IMR-90 (cell line): Measurements from ENCODE around the gene PEX6. TPM values are rescaled to one million over a fixed set of nuclear protein-coding genes. Genes with fewer than 3 reads are reported as not detected.
A peak's percentile ranks its signal among the peaks of the same experiment; 100 is the strongest.

Experiments used
- ATAC-seq: fragments of 200-7000 bp; cut with Tn5 transposase; 2 replicates; pipeline ENCODE4 v1.9.1; 2020; ENCODE audit warnings: low read depth, mild to moderate bottlenecking, moderate library complexity
- BruUV-seq: library from RNA; stranded (reverse); fragments of 400-500 nt; replicated peaks from 2 replicates; lab custom pipeline; 2021; lab: Mats Ljungman, UMichigan
- CTCF ChIA-PET: fragments of 300-600 bp; formaldehyde crosslinking; extraction: SDS; loops from one replicate; lab custom pipeline; 2021; ENCODE audit warnings: antibody characterized with exemption; lab: Yijun Ruan, JAX
- POLR2A ChIA-PET: fragments of 300-600 bp; sonication (Branson Sonifier 250); formaldehyde crosslinking; loops from one replicate; lab custom pipeline; 2022; ENCODE audit warnings: antibody characterized with exemption; ENCODE audit not compliant: unreplicated experiment; lab: Charles Lee
- DNase-seq: peaks from one replicate; pipeline ENCODE4 v3.0.0; 2013
- H2AFZ ChIP-seq: replicated peaks from 2 replicates; pipeline ENCODE3; 2013; ENCODE audit warnings: low read length, mild to moderate bottlenecking; ENCODE audit not compliant: poor library complexity
- H2AK5ac ChIP-seq: 2 replicates; pipeline ENCODE4 v1.6.1; 2013; ENCODE audit warnings: low read depth, low read length, inconsistent platforms
- H2AK9ac ChIP-seq: replicated peaks from 2 replicates; pipeline ENCODE3; 2013; ENCODE audit warnings: mild to moderate bottlenecking, low read depth, low read length, moderate library complexity; ENCODE audit not compliant: poor library complexity
- H2BK120ac ChIP-seq: 2 replicates; pipeline ENCODE4 v1.6.1; 2013; ENCODE audit warnings: low read depth, low read length, inconsistent platforms
- H2BK15ac ChIP-seq: 3 replicates; pipeline ENCODE4 v1.6.1; 2013; ENCODE audit warnings: low read depth, low read length, inconsistent platforms
- H2BK20ac ChIP-seq: 2 replicates; pipeline ENCODE4 v1.6.1; 2013; ENCODE audit warnings: low read depth, mild to moderate bottlenecking, inconsistent platforms, low read length, moderate library complexity
- H2BK5ac ChIP-seq: 2 replicates; pipeline ENCODE4 v1.6.1; 2013; ENCODE audit warnings: mild to moderate bottlenecking, low read depth, low read length, inconsistent platforms; ENCODE audit not compliant: poor library complexity, severe bottlenecking
- H3K14ac ChIP-seq: replicated peaks from 2 replicates; pipeline ENCODE4 v1.6.1; 2013; ENCODE audit warnings: low read depth, low read length, inconsistent platforms
- H3K18ac ChIP-seq: 2 replicates; pipeline ENCODE4 v1.6.1; 2013; ENCODE audit warnings: low read depth, low read length, control low read depth
- H3K23ac ChIP-seq: 2 replicates; pipeline ENCODE4 v1.6.1; 2013; ENCODE audit warnings: low read depth, low read length, inconsistent platforms
- H3K27ac ChIP-seq: 2 replicates; pipeline ENCODE4 v1.5.1; 2013; ENCODE audit warnings: mild to moderate bottlenecking, control low read depth, low read length; ENCODE audit not compliant: insufficient read depth
- H3K27me3 ChIP-seq: 2 replicates; pipeline ENCODE4 v1.6.1; 2013; ENCODE audit warnings: low read length; ENCODE audit not compliant: control insufficient read depth, insufficient read depth
- H3K36me3 ChIP-seq: 2 replicates; pipeline ENCODE4 v1.6.1; 2013; ENCODE audit warnings: low read length, mixed read lengths; ENCODE audit not compliant: control insufficient read depth, insufficient read depth
- H3K4ac ChIP-seq: 2 replicates; pipeline ENCODE4 v1.6.1; 2013; ENCODE audit warnings: low read depth, low read length, inconsistent platforms
- H3K4me1 ChIP-seq: 2 replicates; pipeline ENCODE4 v1.6.1; 2013; ENCODE audit warnings: low read length, mixed read lengths; ENCODE audit not compliant: control insufficient read depth, insufficient read depth
- H3K4me2 ChIP-seq: 2 replicates; pipeline ENCODE4 v1.6.1; 2013; ENCODE audit warnings: low read depth, mild to moderate bottlenecking, control low read depth, low read length, moderate library complexity
- H3K4me3 ChIP-seq: 2 replicates; pipeline ENCODE4 v1.5.1; 2013; ENCODE audit warnings: low read depth, mild to moderate bottlenecking, control low read depth, low read length, moderate library complexity; ENCODE audit not compliant: insufficient read depth
- H3K56ac ChIP-seq: 2 replicates; pipeline ENCODE4 v1.6.1; 2013; ENCODE audit warnings: low read length, inconsistent platforms; ENCODE audit not compliant: insufficient read depth; ENCODE audit errors: extremely low read depth
- H3K79me1 ChIP-seq, 2 experiments: 2 replicates each; pipeline ENCODE4 v1.6.1; 2013; ENCODE audit warnings: low read length in 2 of 2, inconsistent platforms in 1 of 2, low read depth in 1 of 2
- H3K9ac ChIP-seq: 2 replicates; pipeline ENCODE4 v1.6.1; 2013; ENCODE audit warnings: low read depth, low read length, control low read depth
- H3K9me1 ChIP-seq: 2 replicates; pipeline ENCODE4 v1.6.1; 2013; ENCODE audit warnings: low read length, inconsistent platforms; ENCODE audit not compliant: insufficient read depth
- H3K9me3 ChIP-seq: 2 replicates; pipeline ENCODE4 v1.6.1; 2013; ENCODE audit warnings: low read length; ENCODE audit not compliant: control insufficient read depth, insufficient read depth
- H4K20me1 ChIP-seq: 2 replicates; pipeline ENCODE4 v1.6.1; 2013; ENCODE audit warnings: low read length, inconsistent platforms; ENCODE audit not compliant: insufficient read depth
- H4K5ac ChIP-seq: 2 replicates; pipeline ENCODE4 v1.6.1; 2013; ENCODE audit warnings: mild to moderate bottlenecking, low read depth, low read length, control low read depth
- H4K8ac ChIP-seq, 2 experiments: 2 replicates each; pipeline ENCODE4 v1.6.1; 2013; ENCODE audit warnings: low read depth in 2 of 2, low read length in 2 of 2, control low read depth in 1 of 2, inconsistent platforms in 1 of 2
- H4K91ac ChIP-seq: 2 replicates; pipeline ENCODE4 v1.6.1; 2013; ENCODE audit warnings: low read depth, low read length, inconsistent platforms; ENCODE audit not compliant: insufficient read depth
- CEBPB ChIP-seq: IDR thresholded peaks from 2 replicates; pipeline ENCODE4 v1.6.1; 2012; ENCODE audit warnings: low read depth, low read length, improper control_type of control experiment
- CTCF ChIP-seq: conservative IDR thresholded peaks from 2 replicates; pipeline ENCODE4 v1.5.1; 2012; ENCODE audit warnings: mild to moderate bottlenecking, low read depth, low read length, improper control_type of control experiment
- ELK1 ChIP-seq: fragments of 150-350 bp; IDR thresholded peaks from 2 replicates; pipeline ENCODE4 v1.6.1; 2016; ENCODE audit warnings: low read depth, mild to moderate bottlenecking, low read length, moderate library complexity, borderline replicate concordance
- FOS ChIP-seq: fragments of 150-350 bp; IDR thresholded peaks from 2 replicates; pipeline ENCODE4 v1.6.1; 2016; ENCODE audit warnings: low read depth, low read length
- MAFK ChIP-seq: IDR thresholded peaks from 2 replicates; pipeline ENCODE4 v1.6.1; 2012; ENCODE audit warnings: low read depth, low read length, improper control_type of control experiment
- NFE2L2 ChIP-seq: fragments of 150-350 bp; IDR thresholded peaks from 2 replicates; pipeline ENCODE4 v1.6.1; 2016; ENCODE audit warnings: low read depth, mild to moderate bottlenecking, low read length
- RAD21 ChIP-seq: IDR thresholded peaks from 2 replicates; pipeline ENCODE4 v1.6.1; 2012; ENCODE audit warnings: low read length, improper control_type of control experiment
- RCOR1 ChIP-seq: IDR thresholded peaks from 2 replicates; pipeline ENCODE4 v1.6.1; 2012; ENCODE audit warnings: mild to moderate bottlenecking, low read length, improper control_type of control experiment; ENCODE audit not compliant: insufficient replicate concordance
- RFX5 ChIP-seq: IDR thresholded peaks from 2 replicates; pipeline ENCODE4 v1.8.0; 2012; ENCODE audit warnings: low read depth, mild to moderate bottlenecking, low read length, moderate library complexity
- WGBS, 2 experiments: methylation state at CpG; one replicate each; pipeline versions ENCODE4 v1.1.5 to v1.1.7; 2013; ENCODE audit warnings: missing lambda C conversion rate in 2 of 2; ENCODE audit not compliant: insufficient read length in 1 of 2; ENCODE audit errors: extremely low coverage in 2 of 2; 5-methylcytosine and 5-hydroxymethylcytosine counted together
- dilution Hi-C: fragments of 300-500 bp; cut with HindIII; formaldehyde crosslinking; loops from one replicate; pipeline ENCODE4 v1.14.3; 2018; ENCODE audit warnings: low sequenced_read_pairs; ENCODE audit not compliant: unreplicated experiment
- in situ Hi-C: fragments of 300-500 bp; cut with MboI; formaldehyde crosslinking; loops from 3 replicates; pipeline ENCODE4 v1.14.3; 2019; ENCODE audit warnings: low sequenced_read_pairs, inconsistent platforms, mixed read lengths
- intact Hi-C: fragments of 100-400 bp; cut with micrococcal nuclease; formaldehyde crosslinking; loops from 2 replicates; pipeline ENCODE4 v1.10.0; 2022
- polyA plus RNA-seq, 3 experiments: library from polyadenylated mRNA; depleted of rRNA; stranded (reverse); fragments of >200 nt; gene quantifications; 2 replicates each; pipeline ENCODE4 v1.2.3, GENCODE V29; 2012; ENCODE audit warnings: low replicate concordance in 1 of 3
- total RNA-seq: library from RNA; depleted of rRNA; stranded (reverse); fragments of >200 nt; gene quantifications from 2 replicates; pipeline ENCODE4 v1.2.3, GENCODE V29; 2012

The PEX6 gene
- total and polyA plus RNA-seq, 2 of the 4 experiments (the other 2 are of a cell fraction): 10.4 to 10.6 TPM

- no peak for TF ChIP-seq CTCF
These were observed 5.3 kb upstream of the PEX6 start, which contains the start of gene PPP2R5D (continued) for GRCh38 chr6:42984001-42984923.

- peak overlapping the region; percentile 30; the same call in 1 of the 2 replicates for H3K4ac ChIP-seq
- H3K4me1 ChIP-seq: peaks cover 8% of the 10 kb centered on the region
- POLR2A ChIA-PET: no interaction called here
- H2AK9ac ChIP-seq: no peak overlapping the region
- H3K4me2 ChIP-seq: no peak overlapping the region
- CTCF ChIA-PET: no interaction called here
- no peak overlapping the region for H3K56ac ChIP-seq
- intact Hi-C loops: no loop called here
- H2AK5ac ChIP-seq: peak overlapping the region; percentile 10; the same call in 1 of the 2 replicates
- DNase-seq (no peak), ATAC-seq (no peak)
- no peak overlapping the region for H2BK15ac ChIP-seq
- H3K9me1 ChIP-seq: peaks cover 17% of the 10 kb centered on the region
- H3K9me3 ChIP-seq: no peaks in the 10 kb centered on the region
- BruUV-seq: no TSS peak
- peaks cover 18 to 50% of the 10 kb centered on the region in 2 experiments for H3K79me1 ChIP-seq
- H3K27ac ChIP-seq: no peak overlapping the region
- no peaks in the 10 kb centered on the region for H3K27me3 ChIP-seq
- dilution Hi-C loops: no loop called here
- no peak overlapping the region for H3K9ac ChIP-seq
- peak overlapping the region; percentile 42; the same call in 1 of the 2 replicates for H2BK20ac ChIP-seq
- peak overlapping the region in 1 of 2 experiments; percentile 30; a peak in 1 of 4 replicates for H4K8ac ChIP-seq
- no peak overlapping the region for H3K18ac ChIP-seq
- H2BK5ac ChIP-seq: no peak overlapping the region
- in situ Hi-C loops: no loop called here
- no peak overlapping the region for H4K5ac ChIP-seq
- peak overlapping the region; percentile 64; the same call in 1 of the 2 replicates for H3K23ac ChIP-seq
- 0 out of 2 replicates have a peak overlapping the region, but pooled peaks have one; percentile 6 for H4K91ac ChIP-seq
- peak overlapping the region; percentile 52; the same call in 1 of the 2 replicates for H2BK120ac ChIP-seq
- H3K14ac ChIP-seq: no peak overlapping the region
- 65 to 100% methylated on average over 2 to 3 of the region's 5 CpGs for WGBS, 2 experiments
- H4K20me1 ChIP-seq: peaks cover 23% of the 10 kb centered on the region
- H3K36me3 ChIP-seq: 0 out of 2 replicates have a peak, but pooled peaks cover 2% of the 10 kb centered on the region
- H3K4me3 ChIP-seq: no peak overlapping the region
- H2AFZ ChIP-seq: no peak overlapping the region
- no peak for TF ChIP-seq RCOR1
- no peak for TF ChIP-seq RFX5
- TF ChIP-seq FOS: no peak
- TF ChIP-seq RAD21: no peak
- no peak for TF ChIP-seq NFE2L2
- TF ChIP-seq MAFK: no peak
- no peak for TF ChIP-seq ELK1
- no peak for TF ChIP-seq CEBPB
- TF ChIP-seq CTCF: no peak
These were observed 2.9 kb upstream of the PEX6 start for GRCh38 chr6:42981836-42982235.
